Frontal cortex (tissue), 4 donors: ENCODE measurements around the gene SLC3A2. TPM values are rescaled to one million over a fixed set of nuclear protein-coding genes. Genes with fewer than 3 reads are reported as not detected.

Experiments
- DNase-seq, 2 donors: peaks; one replicate each; pipeline ENCODE4 v3.0.0; 2012; ENCODE audit warnings: low spot score in 2 of 2
- FAIRE-seq: peaks from 2 replicates; lab custom pipeline; 2012; peaks lifted over from hg19 to GRCh38; lab: Jason Lieb, UNC
- total RNA-seq: library from RNA; depleted of rRNA; stranded (reverse); fragments of >200 nt; gene quantifications from one replicate; pipeline ENCODE4 v1.2.3, GENCODE V29; 2014
- donor health status: control.
- donor health status: control.
- donor health status: control.

SLC3A2 gene
- total RNA-seq, 1 donor from 2014 or later = 109 TPM

- FAIRE-seq (no peak), DNase-seq (no peak)
Measured at GRCh38 chr11:62876712-62877111, 4.0 kb upstream of the SLC3A2 start.

- no peak for DNase-seq
Measured at GRCh38 chr11:62879235-62879978, 1.3 kb upstream of the SLC3A2 start.

GRCh38 chr11:62880231-62880802 is 379 bp upstream of the SLC3A2 start:
- FAIRE-seq = no peak
- DNase-seq = peak; percentile 37 to 56

More at GRCh38 chr11:62879235-62879978, 1.3 kb upstream of the SLC3A2 start:
- FAIRE-seq = no peak

- no peak for FAIRE-seq
- peak in 1 of 2 donors; percentile 87 for DNase-seq
Measured at GRCh38 chr11:62881579-62882430, 1.1 kb downstream of the SLC3A2 start.

- FAIRE-seq (no peak), DNase-seq (no peak)
Measured at GRCh38 chr11:62882431-62882749, 1.7 kb downstream of the SLC3A2 start.

GRCh38 chr11:62882788-62883501 is 2.2 kb downstream of the SLC3A2 start:
- FAIRE-seq = no peak

DNA sequence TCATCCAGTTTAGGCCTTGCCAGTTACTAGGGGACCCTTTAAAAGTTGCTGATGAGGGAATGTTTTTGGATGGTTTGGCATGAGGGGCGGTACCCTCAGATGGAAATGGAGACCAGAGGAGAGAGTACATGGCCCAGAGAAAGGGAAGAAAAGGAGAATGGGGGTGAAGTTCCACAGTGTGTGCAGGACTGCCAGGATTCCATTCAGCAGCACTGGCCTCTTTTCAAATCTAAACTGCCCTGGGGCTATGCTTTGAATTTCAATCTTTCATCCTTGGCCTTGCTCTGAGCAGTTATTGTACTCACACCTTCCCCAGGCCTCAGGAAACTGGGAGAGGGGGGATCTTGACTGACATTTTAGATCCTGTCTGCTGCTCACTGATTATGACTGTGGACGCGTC is 3.0 kb downstream of the SLC3A2 start:
- DNase-seq (peak in 1 of 2 donors; percentile 40), FAIRE-seq (no peak)

More at GRCh38 chr11:62882788-62883501, 2.2 kb downstream of the SLC3A2 start:
- no peak for DNase-seq

- no peak for DNase-seq
- FAIRE-seq = no peak
Measured at GRCh38 chr11:62885137-62885750, 4.5 kb downstream of the SLC3A2 start.

DNA sequence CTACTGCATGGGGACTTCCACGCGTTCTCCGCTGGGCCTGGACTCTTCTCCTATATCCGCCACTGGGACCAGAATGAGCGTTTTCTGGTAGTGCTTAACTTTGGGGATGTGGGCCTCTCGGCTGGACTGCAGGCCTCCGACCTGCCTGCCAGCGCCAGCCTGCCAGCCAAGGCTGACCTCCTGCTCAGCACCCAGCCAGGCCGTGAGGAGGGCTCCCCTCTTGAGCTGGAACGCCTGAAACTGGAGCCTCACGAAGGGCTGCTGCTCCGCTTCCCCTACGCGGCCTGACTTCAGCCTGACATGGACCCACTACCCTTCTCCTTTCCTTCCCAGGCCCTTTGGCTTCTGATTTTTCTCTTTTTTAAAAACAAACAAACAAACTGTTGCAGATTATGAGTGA is 7.7 kb downstream of the SLC3A2 start:
- DNase-seq = no peak
- no peak for FAIRE-seq

DNA sequence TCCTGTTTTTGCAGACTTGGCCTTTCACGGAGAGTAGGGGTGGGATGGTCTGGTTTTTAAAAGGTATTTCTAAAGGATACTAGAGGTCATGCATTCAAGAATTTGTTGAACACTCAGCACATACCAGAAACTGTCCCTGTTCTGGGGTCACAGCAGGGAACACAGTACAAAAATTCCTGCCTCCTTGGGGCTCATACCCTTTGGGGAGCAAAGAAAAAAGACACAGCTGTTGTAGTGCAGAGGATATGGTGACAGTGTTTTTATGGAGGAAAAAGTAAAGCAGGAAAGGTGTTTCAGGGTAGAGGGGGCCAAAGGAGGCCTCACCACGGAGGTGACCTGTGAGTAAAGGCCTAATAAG is 8.4 kb downstream of the SLC3A2 start:
- FAIRE-seq = no peak
- no peak for DNase-seq

GRCh38 chr11:62889484-62890437 is 9.1 kb downstream of the SLC3A2 start:
- DNase-seq (no peak), FAIRE-seq (no peak)

GRCh38 chr11:62892077-62892922 is 11.6 kb downstream of the SLC3A2 start:
- DNase-seq (no peak), FAIRE-seq (no peak)

- DNase-seq (no peak), FAIRE-seq (no peak)
Measured at GRCh38 chr11:62895501-62895900, 14.8 kb downstream of the SLC3A2 start.

DNA sequence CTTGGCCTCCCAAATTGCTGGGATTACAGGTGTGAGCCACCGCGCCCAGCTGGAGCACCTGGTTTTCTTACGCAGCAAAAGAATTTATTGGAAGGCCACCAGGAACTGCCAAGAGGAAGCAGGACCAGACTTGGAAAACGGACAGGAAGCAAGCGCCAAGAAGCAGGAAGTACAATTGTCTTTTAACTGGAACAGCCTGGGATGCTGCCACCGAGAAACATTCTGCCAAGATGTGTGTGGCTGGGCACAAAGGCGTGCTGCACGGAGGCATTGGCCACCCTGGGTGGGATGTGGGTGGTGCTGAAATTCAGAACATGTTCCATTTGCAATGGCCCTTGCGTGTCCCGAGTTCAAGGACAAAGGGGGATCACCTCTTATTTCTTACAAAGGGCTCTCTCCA is 15.4 kb downstream of the SLC3A2 start:
- DNase-seq = no peak
- no peak for FAIRE-seq

DNA sequence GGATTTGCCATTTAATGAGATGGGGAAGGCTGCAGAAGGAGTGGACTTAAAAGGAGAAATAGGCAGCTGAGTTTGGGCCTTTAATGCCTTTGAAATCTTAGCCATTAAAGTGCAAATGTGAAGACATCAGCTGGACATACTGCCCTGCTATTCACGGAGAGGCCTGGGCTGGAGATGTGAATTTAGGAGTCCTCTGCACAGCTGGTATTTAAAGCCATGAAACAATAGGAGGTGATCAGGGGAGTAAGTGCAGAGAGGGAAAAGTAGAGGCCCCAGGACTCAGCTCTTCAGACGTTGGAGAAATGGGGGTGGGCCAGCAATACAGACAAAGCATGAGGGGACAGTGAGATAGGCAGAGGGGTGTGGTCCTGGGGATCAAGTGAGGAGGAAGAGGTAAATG is 16.6 kb downstream of the SLC3A2 start:
- FAIRE-seq = no peak
- no peak for DNase-seq

- FAIRE-seq (no peak), DNase-seq (no peak)
Measured at GRCh38 chr11:62898027-62898426, 17.3 kb downstream of the SLC3A2 start.

DNA sequence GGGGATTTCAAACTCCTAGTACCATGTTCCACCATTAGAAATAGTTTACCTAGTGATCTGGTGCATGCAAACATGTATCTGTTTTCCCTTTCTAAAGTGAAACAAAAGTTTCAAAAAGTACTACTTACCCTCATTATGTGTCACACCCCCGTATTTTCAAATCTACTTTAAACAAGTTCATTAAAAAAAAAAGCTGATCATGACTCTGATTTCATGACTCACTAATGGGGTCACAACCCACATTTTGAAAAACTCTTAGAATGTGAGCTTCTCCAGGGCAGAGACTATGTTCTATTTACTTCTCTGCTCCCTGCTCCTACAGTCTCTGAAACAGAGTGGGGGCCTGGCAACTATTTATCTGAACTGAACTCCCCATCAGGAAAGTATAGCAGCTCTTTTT is 22.2 kb downstream of the SLC3A2 start:
- no peak for FAIRE-seq
- DNase-seq = no peak

DNA sequence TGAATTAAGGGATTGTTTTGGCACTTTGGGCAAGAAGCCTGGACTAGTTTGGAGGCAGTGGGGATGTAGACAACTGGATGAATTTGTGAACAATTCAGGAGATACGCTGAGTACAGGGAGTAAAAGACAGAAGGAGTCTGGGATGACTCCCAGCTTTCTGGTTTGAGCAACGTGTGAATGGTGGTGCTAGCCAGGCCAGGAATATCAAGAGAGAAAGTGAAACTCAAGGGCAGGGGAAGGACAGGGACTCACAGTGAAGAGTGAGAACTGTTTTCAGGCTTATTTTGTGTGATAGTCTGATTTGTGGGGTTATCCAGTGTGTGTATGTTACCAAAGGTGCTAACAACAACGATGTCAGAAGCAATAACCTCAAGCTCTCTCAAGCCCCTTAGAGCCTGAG is 24.6 kb downstream of the SLC3A2 start:
- FAIRE-seq = no peak
- DNase-seq = no peak
